ENCODE results near the gene ZNF93. TPM values are rescaled to one million over a fixed set of nuclear protein-coding genes. Genes with fewer than 3 reads are reported as not detected.
A peak's percentile ranks its signal among the peaks of the same experiment; 100 is the strongest.

The ZNF93 gene
- total and polyA plus RNA-seq, 2 of the 13 experiments (the other 11 are each of a cell fraction or from before 2014, with no cell fraction given): 0.49 to 0.66 TPM

GRCh38 chr19:19955208-19955607, 54.5 kb downstream of the ZNF93 start (continued):
- TF ChIP-seq THAP7 (CRISPR knock-in tag; IDR thresholded peaks at IDR 0.05): no peak
- TF ChIP-seq PHF5A (CRISPR knock-in tag; IDR thresholded peaks at IDR 0.05; ENCODE audit: low read depth, unreplicated experiment): no peak
- TF ChIP-seq, protein P1, sequence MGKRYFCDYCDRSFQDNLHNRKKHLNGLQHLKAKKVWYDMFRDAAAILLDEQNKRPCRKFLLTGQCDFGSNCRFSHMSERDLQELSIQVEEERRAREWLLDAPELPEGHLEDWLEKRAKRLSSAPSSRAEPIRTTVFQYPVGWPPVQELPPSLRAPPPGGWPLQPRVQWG (CRISPR knock-in tag; IDR thresholded peaks at IDR 0.05; ENCODE audit: borderline replicate concordance, low read depth): no peak

GRCh38 chr19:19956434-19957075, 55.8 kb downstream of the ZNF93 start:
- no peak for DNase-seq (ENCODE audit: low spot score)
- H4K20me1 ChIP-seq (ENCODE audit: insufficient read depth, low read length): no peaks in the 10 kb centered on the region
- ChIA-PET CTCF (ENCODE audit: low intra/inter-chr PET ratio, low total read pairs) (no interaction called here), POLR2A (no interaction called here)
- no peaks in the 10 kb centered on the region for H3K4me1 ChIP-seq (ENCODE audit: insufficient read depth, low read length)
- 28% methylated on average over 6 of the region's 15 CpGs for WGBS (ENCODE audit: low lambda C conversion rate)
- no peaks in the 10 kb centered on the region for H3K79me2 ChIP-seq (ENCODE audit: insufficient read depth, low read length)
- FAIRE-seq: no peak
- H3K27me3 ChIP-seq (ENCODE audit: control insufficient read depth in 1 of 2, insufficient read depth in 2 of 2, low read length in 2 of 2): no peaks in the 10 kb centered on the region
- H3K9ac ChIP-seq (ENCODE audit: insufficient read depth, low read depth, low read length): no peak overlapping the region
- peak overlapping the region; percentile 42 for H2AFZ ChIP-seq (ENCODE audit: low read length)
- peak overlapping the region; percentile 39; the same call in 1 of the 2 replicates for H3K4me2 ChIP-seq (ENCODE audit: low read depth, low read length)
- H3K36me3 ChIP-seq (replicated peaks in 1 of 2; ENCODE audit: control insufficient read depth in 1 of 2, insufficient read depth in 2 of 2, low read length in 2 of 2): no peaks in the 10 kb centered on the region
- ATAC-seq: no peak
- no TSS peak for BruUV-seq (replicated peaks)
- intact Hi-C loops (cut with micrococcal nuclease; ENCODE audit: unreplicated experiment): loop anchor here (5.0 kb wide), 1 partner anchor 424 kb away; no protein-coding TSS in a partner anchor
- H3K9me3 ChIP-seq (ENCODE audit: low read length): peaks cover 6% of the 10 kb centered on the region
- in situ Hi-C loops (cut with HindIII; ENCODE audit: extremely low pct_ligation_motif_present, low pct_unique_long_range_greater_than_20kb): loop anchor here (25.0 kb wide), 1 partner anchor 419 kb away; the partner anchor contains the start of genes CILP2 and YJEFN3
- H3K4me3 ChIP-seq (replicated peaks in 1 of 3; ENCODE audit: insufficient read depth in 1 of 3, low read depth in 2 of 3, low read length in 3 of 3): no peak overlapping the region
- no peak overlapping the region for H3K27ac ChIP-seq (ENCODE audit: extremely low read length, insufficient read depth, low read length)
- no peak for TF ChIP-seq ZNF747 (CRISPR knock-in tag; IDR thresholded peaks at IDR 0.05; ENCODE audit: borderline replicate concordance)
- TF ChIP-seq ZFYVE20 (CRISPR knock-in tag; IDR thresholded peaks at IDR 0.05; ENCODE audit: borderline replicate concordance, low read depth): no peak
- TF ChIP-seq, protein P2, sequence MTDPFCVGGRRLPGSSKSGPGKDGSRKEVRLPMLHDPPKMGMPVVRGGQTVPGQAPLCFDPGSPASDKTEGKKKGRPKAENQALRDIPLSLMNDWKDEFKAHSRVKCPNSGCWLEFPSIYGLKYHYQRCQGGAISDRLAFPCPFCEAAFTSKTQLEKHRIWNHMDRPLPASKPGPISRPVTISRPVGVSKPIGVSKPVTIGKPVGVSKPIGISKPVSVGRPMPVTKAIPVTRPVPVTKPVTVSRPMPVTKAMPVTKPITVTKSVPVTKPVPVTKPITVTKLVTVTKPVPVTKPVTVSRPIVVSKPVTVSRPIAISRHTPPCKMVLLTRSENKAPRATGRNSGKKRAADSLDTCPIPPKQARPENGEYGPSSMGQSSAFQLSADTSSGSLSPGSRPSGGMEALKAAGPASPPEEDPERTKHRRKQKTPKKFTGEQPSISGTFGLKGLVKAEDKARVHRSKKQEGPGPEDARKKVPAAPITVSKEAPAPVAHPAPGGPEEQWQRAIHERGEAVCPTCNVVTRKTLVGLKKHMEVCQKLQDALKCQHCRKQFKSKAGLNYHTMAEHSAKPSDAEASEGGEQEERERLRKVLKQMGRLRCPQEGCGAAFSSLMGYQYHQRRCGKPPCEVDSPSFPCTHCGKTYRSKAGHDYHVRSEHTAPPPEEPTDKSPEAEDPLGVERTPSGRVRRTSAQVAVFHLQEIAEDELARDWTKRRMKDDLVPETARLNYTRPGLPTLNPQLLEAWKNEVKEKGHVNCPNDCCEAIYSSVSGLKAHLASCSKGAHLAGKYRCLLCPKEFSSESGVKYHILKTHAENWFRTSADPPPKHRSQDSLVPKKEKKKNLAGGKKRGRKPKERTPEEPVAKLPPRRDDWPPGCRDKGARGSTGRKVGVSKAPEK (CRISPR knock-in tag; IDR thresholded peaks at IDR 0.05; ENCODE audit: borderline replicate concordance): no peak
- TF ChIP-seq SIX4 (CRISPR knock-in tag; IDR thresholded peaks at IDR 0.05): no peak
- no peak for TF ChIP-seq ZNF772 (CRISPR knock-in tag; IDR thresholded peaks at IDR 0.05)
- no peak for TF ChIP-seq AHDC1 (CRISPR knock-in tag; IDR thresholded peaks at IDR 0.05; ENCODE audit: borderline replicate concordance)
- TF ChIP-seq ZNF446 (CRISPR knock-in tag; IDR thresholded peaks at IDR 0.05): no peak
- TF ChIP-seq ZFP36L2 (CRISPR knock-in tag; IDR thresholded peaks at IDR 0.05): no peak

Measured in HepG2 (cell line).